Measurements from ENCODE around the gene HOMER3.
A peak's percentile ranks its signal among the peaks of the same experiment; 100 is the strongest.

The HOMER3 gene

GRCh38 chr19:18900700-18901481, 40.1 kb downstream of the HOMER3 start:
- DNase-seq, result no peak

- DNase-seq, result no peak
These were observed 41.1 kb downstream of the HOMER3 start for GRCh38 chr19:18899624-18900560.

- no peak for DNase-seq
These were observed 42.2 kb downstream of the HOMER3 start for GRCh38 chr19:18898607-18899408.

- no peak for DNase-seq
These were observed 42.9 kb downstream of the HOMER3 start for GRCh38 chr19:18898081-18898606.

- DNase-seq, result no peak
These were observed 43.7 kb downstream of the HOMER3 start for GRCh38 chr19:18897094-18898029.

GRCh38 chr19:18896421-18896841, 44.6 kb downstream of the HOMER3 start:
- DNase-seq, result peak; percentile 47

- DNase-seq, result peak; percentile 58
These were observed 45.1 kb downstream of the HOMER3 start, which contains the start of gene CERS1 for GRCh38 chr19:18895824-18896341. Gene CERS1, minus strand, starts transcription at chr19:18896158. Its CDS starts 86 bp downstream, at chr19:18896072.

- DNase-seq, result peak; percentile 21
These were observed 45.8 kb downstream of the HOMER3 start for GRCh38 chr19:18895038-18895823.

GRCh38 chr19:18894254-18895037, 46.6 kb downstream of the HOMER3 start:
- DNase-seq, result peak; percentile 92

- DNase-seq, result no peak
These were observed 47.3 kb downstream of the HOMER3 start for GRCh38 chr19:18893587-18894253.

- DNase-seq, result no peak
These were observed 50.9 kb downstream of the HOMER3 start for GRCh38 chr19:18889949-18890745.

- no peak for DNase-seq
These were observed 54.0 kb downstream of the HOMER3 start for GRCh38 chr19:18886972-18887371.

GRCh38 chr19:18883526-18884304, 57.3 kb downstream of the HOMER3 start:
- DNase-seq, result no peak

- DNase-seq, result no peak
These were observed 59.5 kb downstream of the HOMER3 start for GRCh38 chr19:18881491-18881890.

GRCh38 chr19:18879579-18880373, 61.2 kb downstream of the HOMER3 start:
- no peak for DNase-seq
